GM15510 (cell line): ENCODE results near the gene PCDHB16.
"Not testable (repeated sequence)": the region's sequence is repeated elsewhere in the genome, so short reads cannot be mapped to it uniquely, and the experiment has no call there.

Experiments used
- POLR2A ChIP-seq: IDR thresholded peaks from 3 replicates; pipeline ENCODE4 v1.6.1; 2011; ENCODE audit warnings: borderline replicate concordance; ENCODE audit not compliant: insufficient read length; ENCODE audit errors: extremely low read depth

PCDHB16 gene

DNA sequence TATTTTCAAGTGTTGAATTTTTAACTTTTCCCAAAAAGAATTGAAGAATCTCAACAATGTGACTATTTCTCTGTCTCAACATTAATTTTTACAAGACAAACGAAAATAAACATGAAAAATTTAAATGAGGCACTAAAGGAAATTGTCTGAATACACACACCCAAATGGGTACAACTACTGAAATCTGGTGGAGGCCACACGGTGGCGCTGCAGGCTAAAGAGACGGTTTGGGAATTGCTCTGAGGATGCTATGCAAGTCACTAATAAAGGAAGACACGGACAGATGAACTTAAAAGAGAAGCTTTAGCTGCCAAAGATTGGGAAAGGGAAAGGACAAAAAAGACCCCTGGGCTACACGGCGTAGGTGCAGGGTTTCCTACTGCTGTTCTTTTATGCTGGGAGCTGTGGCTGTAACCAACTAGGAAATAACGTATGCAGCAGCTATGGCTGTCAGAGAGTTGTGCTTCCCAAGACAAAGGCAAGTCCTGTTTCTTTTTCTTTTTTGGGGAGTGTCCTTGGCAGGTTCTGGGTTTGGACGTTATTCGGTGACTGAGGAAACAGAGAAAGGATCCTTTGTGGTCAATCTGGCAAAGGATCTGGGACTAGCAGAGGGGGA, 10.0 kb downstream of the PCDHB16 start, which contains the start of gene PCDHB10:
TSS of gene PCDHB10 (plus strand) at position 244 of the 616 bp plus-strand sequence. CDS start at position 444, 200 bp downstream.
- TF ChIP-seq POLR2A = no peak

DNA sequence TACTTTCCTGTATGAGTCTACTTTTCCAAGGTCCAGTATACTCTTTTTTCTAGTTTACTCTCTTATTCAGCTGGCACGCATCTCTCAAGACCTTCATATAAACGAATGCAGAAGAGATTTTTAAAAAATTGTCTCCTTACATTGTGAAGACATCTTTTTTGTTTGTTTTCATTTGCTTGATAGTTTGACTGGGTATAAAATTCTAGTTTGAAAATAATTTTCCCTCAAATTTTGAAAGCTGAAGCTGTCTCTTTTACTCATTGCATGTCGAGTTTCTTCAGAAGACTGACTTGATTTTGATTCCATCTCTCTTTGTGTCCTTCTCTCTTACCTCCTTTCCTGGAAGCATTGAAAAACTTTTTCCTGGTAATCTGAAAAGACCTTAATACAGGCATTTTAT, 14.2 kb downstream of the PCDHB16 start:
- no peak for TF ChIP-seq POLR2A

DNA sequence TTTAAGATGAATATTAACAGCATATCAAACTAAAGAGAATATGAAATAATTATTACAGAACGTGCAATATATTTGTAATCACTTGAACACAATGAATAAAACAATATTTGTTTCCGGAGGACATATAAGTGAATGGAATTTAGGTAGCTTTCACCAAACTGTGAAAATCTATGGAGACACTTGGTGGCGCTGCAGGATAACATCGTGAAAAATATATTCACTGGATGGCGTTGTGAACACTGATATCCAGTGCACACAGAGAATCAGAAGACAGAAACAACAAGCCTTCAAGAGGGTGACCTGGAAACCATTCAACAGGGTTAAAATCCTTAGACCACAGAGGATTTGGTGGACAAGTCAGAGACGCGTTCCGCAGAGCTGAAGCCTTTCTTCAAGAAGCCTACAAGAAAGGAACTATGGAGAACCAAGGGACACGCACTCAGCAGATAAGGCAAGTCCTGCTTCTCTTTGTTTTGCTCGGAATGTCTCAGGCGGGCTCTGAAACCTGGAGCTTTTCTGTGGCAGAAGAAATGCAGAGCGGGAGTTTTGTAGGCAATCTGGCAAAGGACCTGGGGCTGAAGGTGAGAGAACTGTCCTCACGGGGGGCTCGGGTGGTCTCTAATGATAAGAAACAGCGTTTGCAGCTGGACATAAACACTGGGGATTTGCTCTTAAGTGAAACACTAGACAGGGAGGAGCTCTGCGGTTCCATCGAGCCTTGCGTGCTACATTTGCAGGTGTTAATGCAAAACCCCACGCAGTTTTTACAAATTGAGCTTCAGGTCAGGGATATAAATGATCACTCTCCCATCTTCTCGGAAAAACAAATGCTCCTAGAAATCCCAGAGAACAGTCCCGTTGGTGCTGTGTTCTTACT, 17.4 kb downstream of the PCDHB16 start, which contains the start of gene PCDHB11:
TSS of gene PCDHB11 (plus strand) at position 269 of the 877 bp plus-strand sequence. CDS start at position 417, 148 bp downstream.
- TF ChIP-seq POLR2A = no peak

DNA sequence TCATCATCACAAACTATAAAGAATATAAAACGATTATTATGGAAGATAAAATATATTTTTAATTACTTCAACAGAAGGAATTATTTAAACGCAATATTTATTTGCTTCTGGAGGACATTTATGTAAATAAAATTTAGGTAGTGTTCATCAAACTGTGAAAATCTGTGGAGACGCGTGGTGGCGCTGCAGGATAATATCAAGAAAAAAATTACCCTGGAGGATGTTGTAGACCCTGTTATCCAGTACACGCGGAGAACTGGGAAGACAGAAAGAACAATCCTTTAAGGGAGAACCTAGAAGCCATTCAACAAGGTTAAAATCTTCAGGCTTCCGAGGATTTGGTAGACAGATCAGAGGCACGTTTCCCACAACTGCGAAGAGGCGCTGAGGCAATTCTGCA, 26.3 kb downstream of the PCDHB16 start, which contains the start of gene PCDHB12:
TSS of gene PCDHB12 (plus strand) at position 242 of the 400 bp plus-strand sequence. CDS start 189 bp downstream, outside the sequence.
- TF ChIP-seq POLR2A = no peak

DNA sequence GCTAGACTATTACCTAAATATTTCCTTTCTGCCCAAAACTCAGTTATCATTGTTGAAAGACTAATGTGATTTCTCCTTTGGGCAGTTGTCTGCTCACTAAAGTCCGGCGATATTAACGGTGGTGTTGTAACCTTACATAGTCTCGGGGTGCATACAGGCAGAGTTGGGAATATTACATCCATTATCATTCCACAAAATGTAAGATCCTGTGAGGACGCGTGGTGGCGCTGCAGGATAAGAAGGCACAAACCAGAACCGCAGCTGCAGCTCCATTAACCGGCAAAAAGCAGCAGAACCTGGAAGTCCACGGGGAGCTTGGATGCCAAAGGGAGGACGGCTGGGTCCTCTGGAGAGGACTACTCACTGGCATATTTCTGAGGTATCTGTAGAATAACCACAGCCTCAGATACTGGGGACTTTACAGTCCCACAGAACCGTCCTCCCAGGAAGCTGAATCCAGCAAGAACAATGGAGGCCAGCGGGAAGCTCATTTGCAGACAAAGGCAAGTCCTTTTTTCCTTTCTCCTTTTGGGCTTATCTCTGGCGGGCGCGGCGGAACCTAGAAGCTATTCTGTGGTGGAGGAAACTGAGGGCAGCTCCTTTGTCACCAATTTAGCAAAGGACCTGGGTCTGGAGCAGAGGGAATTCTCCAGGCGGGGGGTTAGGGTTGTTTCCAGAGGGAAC, 31.6 kb downstream of the PCDHB16 start, which contains the start of gene PCDHB13:
TSS of gene PCDHB13 (plus strand) at position 264 of the 684 bp plus-strand sequence. CDS start at position 469, 205 bp downstream.
- TF ChIP-seq POLR2A = not testable (repeated sequence)

DNA sequence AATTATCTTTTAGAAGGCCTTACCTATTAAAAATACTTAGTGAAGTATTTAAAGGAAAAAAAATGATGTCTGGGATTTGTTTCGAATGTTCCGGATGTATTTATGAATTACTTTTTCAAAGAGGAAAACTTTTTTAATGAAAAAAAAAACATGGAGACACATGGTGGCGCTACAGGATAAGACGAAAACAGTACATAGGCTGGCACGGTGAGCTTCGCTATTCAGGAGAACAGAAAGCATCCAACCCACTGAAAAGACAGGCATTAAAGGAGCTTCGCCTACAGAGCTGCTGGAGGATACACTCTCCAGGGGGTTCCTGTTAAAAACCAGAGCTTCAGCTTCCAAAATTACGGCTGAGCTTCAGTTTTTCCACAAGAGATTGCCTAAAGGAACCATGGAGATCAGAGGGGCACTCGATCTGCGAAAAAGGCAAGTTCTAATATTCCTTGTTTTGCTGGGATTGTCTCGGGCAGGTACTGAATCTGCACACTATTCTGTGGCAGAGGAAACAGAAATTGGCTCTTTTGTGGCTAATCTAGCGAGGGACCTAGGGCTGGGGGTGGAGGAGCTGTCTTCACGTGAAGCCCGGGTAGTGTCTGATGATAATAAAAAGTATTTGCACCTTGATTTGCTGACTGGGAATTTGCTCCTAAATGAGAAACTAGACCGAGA, 41.1 kb downstream of the PCDHB16 start, which contains the start of gene PCDHB14:
TSS of gene PCDHB14 (plus strand) at position 232 of the 672 bp plus-strand sequence. CDS start at position 395, 163 bp downstream.
- no peak for TF ChIP-seq POLR2A

DNA sequence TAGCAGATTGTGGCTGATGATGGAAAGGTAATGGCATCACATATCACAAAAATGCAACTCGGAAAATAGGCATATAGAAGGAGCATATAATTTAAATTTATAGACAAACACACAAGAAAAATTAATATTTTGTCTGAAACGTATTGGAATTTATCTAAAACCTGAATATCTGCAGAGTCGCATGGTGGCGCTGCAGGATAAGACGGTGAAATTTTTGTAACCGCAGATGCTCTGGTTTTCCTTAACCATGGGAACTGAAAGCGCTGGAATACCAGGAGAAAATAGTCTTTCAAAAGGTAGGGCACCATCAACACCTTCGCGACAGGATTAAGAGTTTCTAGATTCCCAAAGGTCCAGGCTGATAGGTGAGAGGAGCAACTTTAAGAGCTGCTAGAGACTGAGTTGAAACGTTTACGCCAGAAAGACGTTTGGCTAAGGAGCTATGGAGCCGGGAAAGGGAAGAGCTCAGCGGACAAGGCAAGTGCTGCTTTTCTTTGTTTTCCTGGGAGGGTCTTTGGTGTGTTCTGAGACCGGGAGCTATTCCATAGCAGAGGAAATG, 52.0 kb downstream of the PCDHB16 start:
- TF ChIP-seq POLR2A = no peak
